KBM-7 (cell line): ENCODE results near the gene LIMD2.
A peak's percentile ranks its signal among the peaks of the same experiment; 100 is the strongest.

Source experiments
- DNase-seq: peaks from one replicate; pipeline ENCODE4 v3.0.0-alpha.2; 2015
- in situ Hi-C: fragments of 300-500 bp; cut with MboI; formaldehyde crosslinking; loops from 2 replicates; pipeline ENCODE4 v1.14.3; 2020; ENCODE audit warnings: low sequenced_read_pairs, low pct_unique_long_range_greater_than_20kb, mixed read lengths

The LIMD2 gene

DNA sequence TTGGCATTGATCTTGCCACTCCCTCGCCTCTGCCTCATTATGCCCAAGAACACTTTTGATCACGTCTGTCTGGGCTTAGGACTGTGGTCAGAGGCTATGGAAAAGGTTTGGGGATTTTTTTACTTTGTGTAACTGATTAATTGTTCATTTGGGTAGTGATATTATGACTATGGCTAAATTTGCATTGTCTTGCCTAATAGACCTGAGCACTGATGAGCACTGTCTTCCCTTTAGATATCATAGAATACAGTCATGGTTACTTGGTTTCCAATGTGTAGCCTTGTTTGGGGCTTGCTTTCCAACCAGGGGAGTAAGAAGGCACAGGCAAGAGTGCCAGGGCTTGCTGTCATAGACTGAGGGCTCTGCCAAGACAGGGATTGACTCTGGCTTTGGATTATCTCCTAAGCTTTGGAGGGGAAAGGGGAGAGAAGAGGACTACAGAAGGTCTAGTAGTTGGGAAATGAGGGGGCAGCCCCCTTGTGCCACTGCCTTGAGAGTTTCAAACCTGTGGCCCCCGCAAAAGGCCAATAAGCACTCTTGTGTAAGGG, 13.7 kb downstream of the LIMD2 start:
- in situ Hi-C loops, result no loop called here
- no peak for DNase-seq

GRCh38 chr17:63685578-63685977, 14.3 kb downstream of the LIMD2 start:
- DNase-seq, result no peak
- in situ Hi-C loops, result no loop called here

DNA sequence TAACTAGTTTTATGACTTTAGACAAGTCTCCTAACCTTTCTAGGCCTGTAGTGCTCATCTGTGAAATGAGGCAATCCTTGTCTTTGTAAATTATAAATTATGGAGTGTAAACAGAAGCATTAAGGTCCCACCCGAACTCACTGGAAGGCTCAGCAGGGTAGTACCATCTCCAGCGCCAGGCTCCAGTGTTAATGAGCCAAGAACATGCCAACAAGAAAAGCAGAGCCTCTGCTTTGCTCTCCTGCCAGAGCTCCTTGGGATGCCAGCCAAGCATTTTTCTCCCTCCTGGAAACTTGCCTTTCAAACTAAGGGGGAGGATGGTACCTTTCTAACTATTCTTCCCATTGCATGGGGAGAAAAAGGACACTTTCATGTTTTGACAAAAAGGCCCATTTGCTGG, 14.9 kb downstream of the LIMD2 start:
- no peak for DNase-seq
- in situ Hi-C loops, result no loop called here

DNA sequence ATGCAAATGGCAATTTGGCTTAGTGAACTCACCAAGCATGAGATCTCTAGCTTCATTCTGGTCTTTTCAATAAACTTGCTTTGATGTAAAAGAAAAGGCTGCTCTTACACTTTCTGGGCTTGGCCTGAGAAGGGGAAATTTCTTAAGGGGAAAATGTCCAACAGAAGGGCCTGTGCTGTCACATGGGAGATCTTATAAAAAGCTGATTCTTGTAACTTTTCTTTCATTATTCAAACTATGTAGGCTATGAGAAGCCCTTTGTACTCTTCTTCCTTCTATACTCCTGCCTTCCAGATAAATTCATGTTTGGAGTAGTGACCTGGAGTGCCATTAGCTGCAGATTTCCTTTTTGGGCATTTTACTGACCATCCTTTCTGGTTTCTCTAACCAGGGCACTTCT, 16.9 kb downstream of the LIMD2 start:
- in situ Hi-C loops, result no loop called here
- DNase-seq, result no peak

DNA sequence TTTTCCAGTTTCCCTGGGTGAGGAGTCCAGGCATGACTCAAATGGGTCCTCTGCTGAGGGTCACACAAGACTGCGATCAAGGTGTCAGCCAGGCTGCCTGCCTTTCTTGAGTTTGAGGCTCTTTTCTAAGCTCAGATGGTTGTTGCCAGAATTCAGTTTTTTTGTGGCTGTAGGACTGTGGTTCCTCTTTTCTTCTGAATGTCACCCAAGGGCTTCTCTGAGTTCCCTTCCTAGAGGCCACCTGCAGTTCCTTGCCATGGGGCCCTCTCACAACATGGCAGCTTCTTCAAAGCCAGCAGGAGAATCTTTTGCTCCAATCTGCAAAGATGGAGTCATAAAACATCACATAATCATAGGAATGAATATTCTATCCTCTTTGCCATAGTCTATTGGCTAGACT, 17.5 kb downstream of the LIMD2 start:
- DNase-seq, result peak; percentile 51
- in situ Hi-C loops, result no loop called here

- in situ Hi-C loops, result no loop called here
These were observed 18.4 kb downstream of the LIMD2 start for GRCh38 chr17:63681530-63681929.

GRCh38 chr17:63680700-63681099, 19.2 kb downstream of the LIMD2 start:
- no peak for DNase-seq
- in situ Hi-C loops, result no loop called here

More at GRCh38 chr17:63681530-63681929, 18.4 kb downstream of the LIMD2 start:
- DNase-seq, result no peak

DNA sequence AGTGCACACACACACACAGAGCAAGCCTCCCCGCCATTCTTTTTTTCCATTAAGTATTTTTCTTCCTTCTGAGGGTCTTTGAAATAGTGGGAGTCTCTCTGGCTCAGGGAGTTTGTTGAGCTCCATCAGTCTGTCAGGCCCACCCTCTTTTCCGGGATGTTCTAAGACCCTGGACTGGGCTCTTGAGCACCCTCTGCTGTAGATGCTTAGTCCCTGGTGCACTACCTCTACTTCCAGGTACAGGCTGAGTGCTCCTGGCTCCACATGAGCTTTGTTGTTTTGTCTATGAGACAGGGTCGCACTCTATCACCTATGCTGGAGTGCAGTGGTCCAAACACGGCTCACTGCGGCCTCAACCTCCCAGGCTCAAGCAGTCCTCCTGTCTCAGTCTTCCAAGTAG, 20.7 kb downstream of the LIMD2 start:
- no peak for DNase-seq
- in situ Hi-C loops, result no loop called here

GRCh38 chr17:63676584-63676983, 23.3 kb downstream of the LIMD2 start:
- DNase-seq, result no peak
- in situ Hi-C loops, result no loop called here

GRCh38 chr17:63675607-63676546, 24.0 kb downstream of the LIMD2 start:
- in situ Hi-C loops, result no loop called here
- peak; percentile 74 for DNase-seq

DNA sequence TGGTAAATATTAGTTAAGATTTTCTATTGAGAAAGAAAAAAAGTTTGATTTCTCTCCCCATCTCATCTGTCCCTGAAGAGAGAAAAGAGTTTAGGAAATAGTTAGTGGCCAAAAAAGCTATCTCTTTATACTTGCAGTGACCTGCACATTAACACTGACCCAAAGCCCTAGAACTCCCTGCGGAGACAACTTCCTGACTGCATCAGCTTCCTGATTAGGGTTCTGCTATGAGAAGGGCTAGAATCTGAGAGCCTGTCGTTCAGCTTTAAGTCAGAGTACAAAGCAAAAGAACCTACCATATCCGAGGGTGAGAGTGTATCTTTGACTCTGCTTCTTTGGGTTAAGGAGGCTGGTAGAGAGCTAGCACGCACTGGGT, 24.7 kb downstream of the LIMD2 start:
- in situ Hi-C loops, result no loop called here
- DNase-seq, result no peak

DNA sequence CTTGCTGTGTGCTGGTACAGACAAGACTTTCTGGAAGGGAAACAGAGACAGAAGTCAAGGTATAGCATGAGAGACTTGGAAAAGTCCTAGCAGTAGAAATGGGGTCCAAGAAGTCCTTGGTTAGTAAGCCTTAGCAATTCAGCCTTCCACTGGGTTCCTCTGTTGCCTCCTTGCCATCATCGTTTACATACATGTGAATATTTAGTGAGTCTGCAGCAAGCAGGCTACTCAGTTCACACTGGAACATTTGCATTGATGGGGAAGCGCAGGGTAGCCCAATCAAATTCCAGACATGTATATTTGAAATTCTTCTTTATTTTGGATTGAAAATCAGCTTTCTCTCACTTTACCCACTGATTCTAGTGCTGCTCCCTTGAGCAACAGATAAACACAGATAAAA, 27.1 kb downstream of the LIMD2 start:
- in situ Hi-C loops, result no loop called here
- no peak for DNase-seq

- DNase-seq, result peak; percentile 81
- in situ Hi-C loops, result no loop called here
These were observed 34.3 kb downstream of the LIMD2 start for GRCh38 chr17:63665527-63666214.

DNA sequence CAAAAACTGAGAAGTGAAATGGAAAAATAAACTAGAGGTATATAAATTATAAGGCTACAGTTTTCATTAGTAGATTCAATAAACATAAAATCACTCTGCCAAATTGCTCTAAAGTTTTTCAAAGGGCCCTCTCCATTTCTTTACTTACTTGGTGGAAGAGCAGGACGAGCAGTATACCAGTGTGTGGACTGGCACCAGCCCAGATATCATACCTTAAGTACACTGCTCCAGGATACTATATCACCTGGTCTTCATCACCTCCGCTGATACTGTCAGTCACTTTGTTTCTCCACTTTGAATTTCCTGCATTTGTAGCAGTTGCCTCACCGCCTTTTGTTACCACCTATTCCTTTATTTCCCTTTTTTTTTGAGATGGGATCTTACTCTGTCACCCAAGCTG, 40.1 kb downstream of the LIMD2 start:
- in situ Hi-C loops, result no loop called here
- no peak for DNase-seq

GRCh38 chr17:63658366-63658765, 41.6 kb downstream of the LIMD2 start:
- in situ Hi-C loops, result no loop called here
- no peak for DNase-seq

- no peak for DNase-seq
- in situ Hi-C loops, result no loop called here
These were observed 42.1 kb downstream of the LIMD2 start for GRCh38 chr17:63657786-63658185.

- DNase-seq, result no peak
- in situ Hi-C loops, result no loop called here
These were observed 46.9 kb downstream of the LIMD2 start for GRCh38 chr17:63653050-63653449.

GRCh38 chr17:63652106-63652505, 47.8 kb downstream of the LIMD2 start:
- in situ Hi-C loops, result no loop called here
- no peak for DNase-seq

DNA sequence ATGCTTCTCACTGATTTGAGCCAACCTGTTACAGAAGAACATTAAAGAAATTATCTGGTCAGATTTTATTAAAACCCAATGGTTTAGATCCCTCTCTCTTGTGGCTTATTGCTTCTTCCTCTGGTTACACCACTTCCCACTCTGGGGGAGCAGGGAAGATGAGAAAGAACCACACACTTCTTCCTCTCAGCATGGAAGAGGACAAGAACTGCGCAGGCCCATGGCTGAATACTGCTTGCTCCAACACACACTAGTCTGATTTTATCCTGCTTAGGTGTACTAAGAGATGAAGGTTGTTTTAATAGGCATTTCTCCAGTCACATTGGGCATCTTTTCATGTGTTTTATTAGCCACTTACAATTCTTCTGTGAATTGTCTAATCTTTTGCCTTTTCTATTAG, 50.1 kb downstream of the LIMD2 start:
- in situ Hi-C loops, result no loop called here
- DNase-seq, result peak; percentile 28

- in situ Hi-C loops, result no loop called here
- DNase-seq, result no peak
These were observed 52.0 kb downstream of the LIMD2 start for GRCh38 chr17:63647936-63648335.
